Spinal cord (tissue), 10 donors: Measurements from ENCODE around the gene ATCAY. TPM values are rescaled to one million over a fixed set of nuclear protein-coding genes. Genes with fewer than 3 reads are reported as not detected.

Source experiments
- DNase-seq, 6 donors: peaks; one replicate each; pipeline versions ENCODE4 v3.0.0 to v3.0.0-alpha.2; 2013 to 2015; ENCODE audit warnings: low spot score in 6 of 6, low read depth in 4 of 6
- H3K27ac ChIP-seq: one replicate; pipeline ENCODE4 v1.5.1; 2013; ENCODE audit warnings: low read depth, low read length, control low read depth
- H3K27me3 ChIP-seq: one replicate; pipeline ENCODE4 v1.6.1; 2013; ENCODE audit warnings: low read length; ENCODE audit not compliant: control insufficient read depth, insufficient read depth
- H3K36me3 ChIP-seq: one replicate; pipeline ENCODE4 v1.6.1; 2013; ENCODE audit warnings: low read length; ENCODE audit not compliant: control insufficient read depth, insufficient read depth
- H3K4me1 ChIP-seq: one replicate; pipeline ENCODE4 v1.6.1; 2013; ENCODE audit warnings: low read length; ENCODE audit not compliant: control insufficient read depth, insufficient read depth
- H3K4me3 ChIP-seq: one replicate; pipeline ENCODE4 v1.5.1; 2013; ENCODE audit warnings: low read depth, low read length, control low read depth
- H3K9me3 ChIP-seq: one replicate; pipeline ENCODE4 v1.6.1; 2013; ENCODE audit warnings: low read length; ENCODE audit not compliant: control insufficient read depth, insufficient read depth
- WGBS: methylation state at CpG from one replicate; pipeline ENCODE4 v1.1.5; 2013; ENCODE audit warnings: missing lambda C conversion rate; ENCODE audit not compliant: insufficient coverage; 5-methylcytosine and 5-hydroxymethylcytosine counted together
- polyA plus RNA-seq, 2 donors: library from polyadenylated mRNA; unstranded; fragments of 120-200 nt; gene quantifications; one replicate each; pipeline ENCODE4 v1.2.1, GENCODE V29; 2013; ENCODE audit not compliant: insufficient read length in 2 of 2
- total RNA-seq, 2 donors: library from RNA; depleted of rRNA in 1 of 2; stranded (reverse); fragments of 120-200 nt in 1 of 2; fragments of >200 nt in 1 of 2; gene quantifications; one replicate each; pipeline versions ENCODE4 v1.2.3 to v1.2.4, GENCODE V29; 2013 to 2014
- donor health status: healthy.

Gene ATCAY
- total and polyA plus RNA-seq, 4 donors, result 38.1 to 158 (median 91.5) TPM

DNA sequence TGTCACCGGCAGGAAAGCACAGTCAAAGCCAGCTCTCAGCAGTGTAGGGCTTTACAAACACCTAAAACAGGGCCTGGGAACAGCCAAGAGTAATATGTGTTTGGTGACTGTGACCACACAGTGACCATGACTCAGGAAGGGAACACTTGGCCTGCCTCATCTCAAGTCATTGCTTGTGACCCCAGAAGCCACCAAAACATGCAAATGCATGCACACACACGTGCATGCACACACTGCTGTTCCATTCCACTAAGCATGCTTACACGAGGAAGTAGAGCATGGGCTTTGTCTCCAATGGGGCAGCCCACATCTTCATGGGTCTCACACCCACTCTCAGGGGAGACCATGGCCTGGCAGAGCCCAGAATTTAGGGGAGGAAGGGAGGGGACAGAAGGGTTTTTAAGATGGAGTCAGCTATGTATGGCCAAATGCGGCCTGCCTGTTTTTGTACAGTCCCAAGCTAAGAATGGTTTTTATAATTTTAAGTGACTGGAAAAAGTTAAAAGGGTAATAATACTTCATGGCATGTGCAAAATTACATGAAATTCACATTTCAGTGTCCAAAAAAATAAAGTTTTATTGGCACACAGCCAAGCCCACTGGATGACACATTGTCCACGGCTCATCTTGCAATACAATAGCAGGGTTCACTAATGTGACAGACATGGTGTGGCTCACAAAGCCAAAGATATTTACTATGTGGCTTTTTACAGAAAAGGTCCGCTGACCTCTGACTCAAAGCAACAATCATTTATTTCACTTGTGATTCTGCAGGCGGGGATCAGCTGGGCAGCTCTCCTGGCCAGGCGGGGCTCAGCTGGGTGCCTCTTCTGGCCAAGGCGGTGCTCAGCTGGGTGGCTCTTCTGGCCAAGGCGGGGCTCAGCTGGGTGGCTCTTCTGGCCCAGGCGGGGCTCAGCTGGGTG, 29.0 kb upstream of the ATCAY start:
- Histone ChIP-seq H3K4me1 (no peaks in the 10 kb centered on the region), H3K36me3 (peaks cover 34% of the 10 kb centered on the region), H3K9me3 (peaks cover 5% of the 10 kb centered on the region), H3K4me3 (no peak overlapping the region), H3K27ac (no peak overlapping the region), H3K27me3 (no peaks in the 10 kb centered on the region)
- 96% methylated on average over 10 of the region's 11 CpGs for WGBS
- no peak for DNase-seq

DNA sequence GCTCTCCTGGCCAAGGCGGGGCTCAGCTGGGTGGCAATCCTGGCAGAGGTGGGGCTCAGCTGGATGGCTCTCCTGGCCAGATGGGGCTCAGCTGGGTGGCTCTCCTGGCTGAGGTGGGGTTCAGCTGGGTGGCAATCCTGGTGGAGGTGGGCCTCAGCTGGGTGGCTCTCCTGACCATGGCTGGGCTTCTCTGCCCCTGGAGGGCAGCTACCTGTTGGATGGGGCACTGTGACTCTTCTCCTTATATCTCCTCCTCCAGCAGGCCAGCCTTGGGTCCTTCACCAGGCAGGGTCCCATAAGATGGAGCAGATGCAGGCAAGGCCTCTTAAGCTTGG, 28.3 kb upstream of the ATCAY start:
- 100% methylated on average over 1 of the region's 1 CpG for WGBS
- Histone ChIP-seq H3K4me1 (no peaks in the 10 kb centered on the region), H3K36me3 (peaks cover 34% of the 10 kb centered on the region), H3K27me3 (no peaks in the 10 kb centered on the region), H3K4me3 (no peak overlapping the region), H3K9me3 (peaks cover 5% of the 10 kb centered on the region), H3K27ac (no peak overlapping the region)
- DNase-seq, result no peak

DNA sequence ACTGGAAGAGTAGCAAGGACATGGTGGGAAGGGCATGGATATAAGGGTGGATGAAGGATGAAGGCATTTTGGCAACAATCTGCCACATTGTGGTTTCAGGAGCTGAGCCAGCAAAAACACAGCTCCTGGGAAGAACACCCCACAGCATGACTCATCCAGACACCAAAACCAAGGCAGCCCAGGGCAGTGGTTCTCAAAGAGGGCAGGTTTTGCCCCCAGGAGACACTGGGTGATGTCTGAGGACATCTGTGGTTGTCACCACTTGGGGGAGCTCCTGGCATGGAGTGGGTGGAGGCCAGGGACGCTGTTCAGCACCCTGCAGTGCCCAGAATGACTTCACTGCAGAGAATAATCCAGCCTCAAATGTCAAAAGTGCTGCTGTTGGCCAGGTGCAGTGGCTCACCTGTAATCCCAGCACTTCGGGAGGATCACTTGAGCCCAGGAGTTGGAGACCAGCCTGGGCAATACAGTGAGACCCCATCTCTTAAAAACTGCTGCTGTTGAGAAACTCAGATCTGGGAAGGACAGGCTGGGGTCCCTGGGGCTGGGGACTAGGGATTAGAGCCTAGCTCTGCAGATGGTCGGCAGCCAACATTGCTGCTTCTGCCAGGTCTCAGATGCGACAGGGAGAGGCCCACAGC, 27.8 kb upstream of the ATCAY start:
- DNase-seq, result no peak
- 84% methylated on average over 4 of the region's 4 CpGs for WGBS
- H3K9me3 ChIP-seq, result peaks cover 5% of the 10 kb centered on the region
- peaks cover 34% of the 10 kb centered on the region for H3K36me3 ChIP-seq
- no peaks in the 10 kb centered on the region for H3K4me1 ChIP-seq
- H3K27me3 ChIP-seq, result no peaks in the 10 kb centered on the region
- H3K27ac ChIP-seq, result no peak overlapping the region
- no peak overlapping the region for H3K4me3 ChIP-seq

DNA sequence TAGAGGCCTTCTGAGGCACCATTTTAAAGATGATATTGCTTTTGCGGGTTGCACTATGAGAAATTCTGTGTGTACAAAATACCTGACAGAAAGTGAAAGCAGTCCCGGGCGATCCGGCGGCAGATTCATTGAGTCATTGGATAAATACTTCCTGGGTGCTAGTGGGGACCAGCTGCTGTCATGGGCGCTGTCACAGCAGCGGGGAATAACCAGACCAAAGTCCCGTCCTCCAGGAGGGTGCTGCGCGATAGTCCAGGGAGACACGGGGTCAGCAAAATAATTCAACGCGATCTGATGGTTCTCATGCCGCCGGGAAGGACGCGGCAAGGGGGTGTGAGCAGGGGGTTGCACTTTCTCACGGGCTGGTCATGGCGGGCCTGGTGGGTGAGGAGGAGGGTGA, 25.2 kb upstream of the ATCAY start:
- Histone ChIP-seq H3K4me3 (no peak overlapping the region), H3K27me3 (no peaks in the 10 kb centered on the region), H3K4me1 (no peaks in the 10 kb centered on the region), H3K36me3 (peaks cover 30% of the 10 kb centered on the region), H3K9me3 (peaks cover 5% of the 10 kb centered on the region), H3K27ac (no peak overlapping the region)
- WGBS, result 89% methylated on average over 19 of the region's 19 CpGs
- no peak for DNase-seq

DNA sequence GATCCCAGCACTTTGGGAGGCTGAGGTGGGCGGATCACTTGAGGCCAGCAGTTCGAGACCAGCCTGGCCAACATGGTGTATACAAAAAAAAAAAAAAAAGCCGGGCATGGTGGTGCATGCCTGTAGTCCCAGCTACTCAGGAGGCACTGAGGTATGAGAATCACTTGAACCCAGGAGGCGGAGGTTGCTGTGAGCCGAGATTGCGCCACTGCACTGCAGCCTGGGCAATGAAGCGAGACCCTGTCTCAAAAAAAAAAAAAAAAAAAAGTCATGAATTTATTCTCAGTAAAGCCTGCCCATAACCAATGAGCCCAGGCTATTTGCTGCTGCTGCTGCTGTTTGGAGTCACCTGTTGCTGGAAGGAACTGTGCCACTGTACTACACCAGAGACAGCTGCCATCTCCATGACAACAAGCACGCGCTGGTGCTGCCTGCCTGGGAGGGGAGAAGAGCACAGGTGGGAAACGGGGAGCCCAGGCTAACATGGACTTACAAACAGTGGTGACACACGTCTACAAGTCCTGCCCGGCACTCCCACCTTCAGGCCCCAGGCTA, 23.0 kb upstream of the ATCAY start:
- H3K27ac ChIP-seq, result no peak overlapping the region
- 81% methylated on average over 12 of the region's 12 CpGs for WGBS
- no peaks in the 10 kb centered on the region for H3K4me1 ChIP-seq
- H3K36me3 ChIP-seq, result peaks cover 32% of the 10 kb centered on the region
- peak in 1 of 6 donors; percentile 62 for DNase-seq
- H3K9me3 ChIP-seq, result peaks cover 2% of the 10 kb centered on the region
- no peak overlapping the region for H3K4me3 ChIP-seq
- no peaks in the 10 kb centered on the region for H3K27me3 ChIP-seq

DNA sequence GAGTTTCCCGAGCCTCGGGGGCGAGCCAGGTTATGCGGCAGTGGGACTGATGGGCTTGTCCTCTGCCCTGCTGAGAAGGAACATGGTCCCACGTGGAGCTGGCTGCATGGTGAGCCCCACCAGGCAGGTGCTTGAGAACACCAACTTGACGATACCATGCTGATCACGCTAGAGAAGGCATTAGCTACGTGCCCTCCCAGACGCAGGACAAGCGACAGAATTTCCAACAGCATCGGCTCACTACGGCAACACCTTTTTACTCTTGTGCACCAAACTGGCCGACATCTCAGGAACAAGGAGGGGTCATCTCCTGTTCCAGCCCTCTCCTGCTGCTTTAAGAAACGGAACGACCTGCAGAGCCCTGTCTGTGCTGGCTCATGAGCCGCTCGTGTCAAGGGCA, 20.0 kb upstream of the ATCAY start:
- no peak overlapping the region for H3K27ac ChIP-seq
- H3K9me3 ChIP-seq, result peaks cover 2% of the 10 kb centered on the region
- DNase-seq, result no peak
- H3K36me3 ChIP-seq, result peaks cover 30% of the 10 kb centered on the region
- no peak overlapping the region for H3K4me3 ChIP-seq
- H3K4me1 ChIP-seq, result no peaks in the 10 kb centered on the region
- 93% methylated on average over 17 of the region's 17 CpGs for WGBS
- H3K27me3 ChIP-seq, result no peaks in the 10 kb centered on the region

DNA sequence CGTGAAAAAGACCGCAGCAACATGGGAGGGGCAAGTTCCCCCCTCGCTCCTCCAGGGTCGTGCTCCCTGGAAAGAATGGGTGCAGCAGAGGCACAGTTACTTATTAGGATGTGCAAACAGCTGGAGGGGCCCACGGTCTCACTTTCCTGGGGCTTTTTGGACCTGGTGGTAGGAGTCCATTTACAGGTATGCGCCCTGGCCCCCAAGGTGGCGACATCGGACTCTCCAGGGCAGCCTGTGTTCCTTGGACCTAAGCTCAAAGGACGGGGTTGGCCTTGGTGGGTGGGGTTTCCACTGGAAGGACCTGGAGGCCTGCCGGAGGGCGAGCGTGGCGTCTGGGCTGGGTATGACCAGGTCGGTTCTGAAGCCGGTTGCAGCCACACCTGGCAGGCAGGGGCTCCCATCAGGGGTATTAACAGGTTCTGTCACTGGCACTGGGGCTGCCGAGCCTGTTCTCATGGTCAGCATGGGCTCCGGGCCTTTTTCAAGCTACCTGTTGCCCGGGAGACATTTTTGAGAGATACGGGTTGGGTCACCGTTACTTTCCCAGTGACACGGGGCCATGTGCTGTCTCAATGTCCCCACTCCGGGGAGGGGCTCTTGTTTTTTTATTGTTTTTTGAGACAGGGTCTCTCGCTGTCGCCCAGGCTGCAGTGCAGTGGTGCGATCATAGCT, 17.5 kb upstream of the ATCAY start:
- 86% methylated on average over 23 of the region's 25 CpGs for WGBS
- no peak overlapping the region for H3K27ac ChIP-seq
- H3K36me3 ChIP-seq, result peaks cover 23% of the 10 kb centered on the region
- H3K4me3 ChIP-seq, result no peak overlapping the region
- DNase-seq, result no peak
- H3K27me3 ChIP-seq, result peaks cover 2% of the 10 kb centered on the region
- H3K9me3 ChIP-seq, result peaks cover 2% of the 10 kb centered on the region
- H3K4me1 ChIP-seq, result peaks cover 13% of the 10 kb centered on the region

DNA sequence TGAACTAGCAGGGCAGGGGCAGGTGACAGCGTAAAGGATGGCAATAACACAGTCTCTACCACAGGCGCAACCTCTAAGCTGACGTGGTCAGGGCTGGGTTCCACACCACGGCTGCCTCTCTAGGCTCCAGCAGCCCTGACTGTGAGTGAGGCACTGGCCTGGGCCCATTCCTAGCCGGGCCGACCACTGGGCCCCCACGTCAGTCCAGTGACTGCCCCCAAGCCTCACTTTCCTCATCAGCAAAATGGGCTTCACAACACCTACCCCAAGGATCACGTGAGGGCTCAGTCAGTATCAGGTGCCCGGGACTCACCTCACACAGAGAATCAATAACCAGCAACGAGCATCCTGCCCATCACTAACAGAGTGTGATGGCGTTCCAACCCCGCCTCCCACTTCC, 16.8 kb upstream of the ATCAY start:
- H3K27ac ChIP-seq, result no peak overlapping the region
- H3K27me3 ChIP-seq, result peaks cover 4% of the 10 kb centered on the region
- peaks cover 17% of the 10 kb centered on the region for H3K4me1 ChIP-seq
- 85% methylated on average over 5 of the region's 12 CpGs for WGBS
- H3K36me3 ChIP-seq, result peaks cover 23% of the 10 kb centered on the region
- H3K4me3 ChIP-seq, result no peak overlapping the region
- peaks cover 2% of the 10 kb centered on the region for H3K9me3 ChIP-seq
- no peak for DNase-seq

DNA sequence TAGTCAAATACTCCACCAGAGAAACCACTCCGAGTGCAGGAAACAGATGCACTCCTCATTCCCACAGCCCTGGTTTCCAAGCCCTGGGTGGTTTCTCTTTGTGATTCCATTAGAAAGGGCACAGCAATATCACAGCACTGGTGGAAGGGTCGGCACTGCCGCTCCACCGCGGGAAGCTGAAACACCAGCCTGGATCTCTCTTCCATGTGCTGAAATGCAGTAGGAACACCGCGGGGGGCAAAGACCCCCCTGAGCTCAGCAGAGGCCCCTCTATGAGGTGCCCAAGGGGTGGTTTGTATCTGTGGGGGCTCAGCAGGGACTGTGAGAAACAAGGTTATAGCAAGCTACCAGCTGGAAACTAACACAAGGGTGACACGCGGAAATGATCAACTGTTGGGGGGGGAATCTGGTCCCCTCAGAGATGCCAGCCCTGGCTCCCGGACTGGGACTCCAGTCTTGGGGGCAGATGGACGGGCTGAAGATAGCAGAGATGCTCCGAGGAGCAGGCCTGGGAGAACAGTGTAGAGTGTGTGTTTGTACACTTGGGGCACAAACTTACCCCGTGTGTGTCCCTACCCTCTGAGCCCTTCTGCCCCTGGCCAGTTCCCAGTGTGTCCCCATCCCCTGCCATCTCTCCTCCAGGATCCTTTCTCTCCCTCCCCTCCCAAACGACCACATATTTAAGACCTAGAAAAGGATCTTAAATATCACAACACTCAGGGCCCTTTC, 13.4 kb upstream of the ATCAY start:
- peaks cover 7% of the 10 kb centered on the region for H3K36me3 ChIP-seq
- H3K27ac ChIP-seq, result no peak overlapping the region
- H3K4me3 ChIP-seq, result no peak overlapping the region
- H3K9me3 ChIP-seq, result peaks cover 2% of the 10 kb centered on the region
- WGBS, result 34% methylated on average over 12 of the region's 14 CpGs
- peaks cover 21% of the 10 kb centered on the region for H3K4me1 ChIP-seq
- peaks cover 9% of the 10 kb centered on the region for H3K27me3 ChIP-seq
- DNase-seq, result peak in 2 of 6 donors; percentile 22 to 51
